LNCAP (cell line): Measurements from ENCODE around the gene MAP3K9.

Experiments used
- CTCF ChIP-seq: fragments of 450-650 bp; IDR thresholded peaks from 2 replicates; pipeline ENCODE4 v1.5.1; 2017; ENCODE audit warnings: mild to moderate bottlenecking

MAP3K9 gene

GRCh38 chr14:70709726-70710382, 99.5 kb downstream of the MAP3K9 start:
- no peak for TF ChIP-seq CTCF

- no peak for TF ChIP-seq CTCF
These were observed 100.4 kb downstream of the MAP3K9 start for GRCh38 chr14:70708717-70709570.

GRCh38 chr14:70707138-70708038, 101.9 kb downstream of the MAP3K9 start:
- TF ChIP-seq CTCF, result no peak

- no peak for TF ChIP-seq CTCF
These were observed 103.1 kb downstream of the MAP3K9 start for GRCh38 chr14:70706177-70706576.

GRCh38 chr14:70704960-70705359, 104.4 kb downstream of the MAP3K9 start:
- no peak for TF ChIP-seq CTCF

- TF ChIP-seq CTCF, result no peak
These were observed 107.2 kb downstream of the MAP3K9 start for GRCh38 chr14:70702161-70702560.

GRCh38 chr14:70701610-70702009, 107.7 kb downstream of the MAP3K9 start:
- TF ChIP-seq CTCF, result no peak
